Tibial artery (tissue), 4 donors: ENCODE measurements around the gene EYS.

Source experiments
- DNase-seq, 2 donors: peaks; one replicate each; pipeline ENCODE4 v3.0.0-alpha.2; 2019
- H3K27ac ChIP-seq, 2 donors: fragments of 200-600 bp; sonication (generic) in 1 of 2; 1 replicate in 1 of 2; 2 replicates in 1 of 2; pipeline ENCODE4 v1.5.1; 2018 to 2019; ENCODE audit warnings: mild to moderate bottlenecking in 1 of 2
- H3K27me3 ChIP-seq, 2 donors: fragments of 200-600 bp; sonication (generic) in 1 of 2; one replicate each; pipeline versions ENCODE4 v1.5.1 to v1.6.0; 2016 to 2019
- H3K36me3 ChIP-seq, 3 donors: fragments of 200-600 bp; sonication (generic) in 2 of 3; one replicate each; pipeline ENCODE4 v1.5.1; 2016 to 2019; ENCODE audit warnings: mild to moderate bottlenecking in 2 of 3
- H3K4me1 ChIP-seq, 4 donors: fragments of 200-600 bp; sonication (generic) in 2 of 4; 1 replicate in 3 of 4; 2 replicates in 1 of 4; pipeline ENCODE4 v1.5.1; 2016 to 2019
- H3K4me3 ChIP-seq, 2 donors: fragments of 200-600 bp; sonication (generic) in 1 of 2; 1 replicate in 1 of 2; 2 replicates in 1 of 2; pipeline ENCODE4 v1.5.1; 2018 to 2019; ENCODE audit warnings: mild to moderate bottlenecking in 2 of 2
- H3K9me3 ChIP-seq, 3 donors: fragments of 200-600 bp; sonication (generic) in 1 of 3; one replicate each; pipeline ENCODE4 v1.5.1; 2016 to 2019
- CTCF ChIP-seq, 2 experiments: fragments of 200-600 bp in 1 of 2; fragments of 450-650 bp in 1 of 2; IDR thresholded peaks; one replicate each; pipeline ENCODE4 v1.5.1; 2017 to 2019; ENCODE audit warnings: antibody characterized with exemption in 2 of 2, mild to moderate bottlenecking in 1 of 2, moderate library complexity in 1 of 2
- intact Hi-C: fragments of 100-400 bp; cut with DNase I; formaldehyde crosslinking; loops from one replicate; pipeline ENCODE4 v1.15.0; 2023; ENCODE audit warnings: low total_unique reads

Gene EYS

GRCh38 chr6:64258752-64259151 is 1448.3 kb downstream of the EYS start:
- H3K4me3 ChIP-seq, result no peak overlapping the region
- no peaks in the 10 kb centered on the region for H3K27me3 ChIP-seq
- no peaks in the 10 kb centered on the region for H3K36me3 ChIP-seq
- no peak for DNase-seq
- TF ChIP-seq CTCF (IDR thresholded peaks at IDR 0.05), result no peak
- H3K9me3 ChIP-seq, result no peaks in the 10 kb centered on the region
- no peaks in the 10 kb centered on the region for H3K4me1 ChIP-seq
- no peak overlapping the region for H3K27ac ChIP-seq
- intact Hi-C loops, result no loop called here

GRCh38 chr6:64258302-64258701 is 1448.7 kb downstream of the EYS start:
- Histone ChIP-seq H3K4me1 (no peaks in the 10 kb centered on the region), H3K4me3 (no peak overlapping the region), H3K27me3 (no peaks in the 10 kb centered on the region), H3K9me3 (no peaks in the 10 kb centered on the region), H3K27ac (no peak overlapping the region), H3K36me3 (no peaks in the 10 kb centered on the region)
- TF ChIP-seq CTCF (IDR thresholded peaks at IDR 0.05), result no peak
- no peak for DNase-seq
- intact Hi-C loops, result no loop called here

GRCh38 chr6:64257586-64257985 is 1449.4 kb downstream of the EYS start:
- no peaks in the 10 kb centered on the region for H3K27me3 ChIP-seq
- no peak overlapping the region for H3K4me3 ChIP-seq
- no peaks in the 10 kb centered on the region for H3K36me3 ChIP-seq
- DNase-seq, result no peak
- no peaks in the 10 kb centered on the region for H3K4me1 ChIP-seq
- TF ChIP-seq CTCF (IDR thresholded peaks at IDR 0.05), result no peak
- intact Hi-C loops, result no loop called here
- no peak overlapping the region for H3K27ac ChIP-seq
- H3K9me3 ChIP-seq, result no peaks in the 10 kb centered on the region

GRCh38 chr6:64256483-64256882 is 1450.5 kb downstream of the EYS start:
- no peak for DNase-seq
- intact Hi-C loops, result no loop called here
- H3K9me3 ChIP-seq, result no peaks in the 10 kb centered on the region
- no peak overlapping the region for H3K27ac ChIP-seq
- H3K4me3 ChIP-seq, result no peak overlapping the region
- no peaks in the 10 kb centered on the region for H3K36me3 ChIP-seq
- H3K4me1 ChIP-seq, result no peaks in the 10 kb centered on the region
- TF ChIP-seq CTCF (IDR thresholded peaks at IDR 0.05), result no peak
- no peaks in the 10 kb centered on the region for H3K27me3 ChIP-seq

GRCh38 chr6:64255000-64255399 is 1452.0 kb downstream of the EYS start:
- intact Hi-C loops, result no loop called here
- Histone ChIP-seq H3K27me3 (no peaks in the 10 kb centered on the region), H3K27ac (no peak overlapping the region), H3K36me3 (no peaks in the 10 kb centered on the region), H3K9me3 (no peaks in the 10 kb centered on the region), H3K4me3 (no peak overlapping the region), H3K4me1 (no peaks in the 10 kb centered on the region)
- no peak for DNase-seq
- TF ChIP-seq CTCF (IDR thresholded peaks at IDR 0.05), result no peak

GRCh38 chr6:64254558-64254957 is 1452.5 kb downstream of the EYS start:
- TF ChIP-seq CTCF (IDR thresholded peaks at IDR 0.05), result no peak
- DNase-seq, result no peak
- Histone ChIP-seq H3K4me1 (no peaks in the 10 kb centered on the region), H3K4me3 (no peak overlapping the region), H3K36me3 (no peaks in the 10 kb centered on the region), H3K27me3 (no peaks in the 10 kb centered on the region), H3K9me3 (no peaks in the 10 kb centered on the region), H3K27ac (no peak overlapping the region)
- intact Hi-C loops, result no loop called here
